H9 (cell line): ENCODE results near the gene EPGN. TPM values are rescaled to one million over a fixed set of nuclear protein-coding genes. Genes with fewer than 3 reads are reported as not detected.

ENCODE experiments used
- DNase-seq: peaks from one replicate; pipeline ENCODE4 v3.0.0-alpha.2; 2017
- H2AFZ ChIP-seq: one replicate; pipeline ENCODE4 v1.6.1; 2013; ENCODE audit warnings: mild to moderate bottlenecking, low read length, control low read depth, moderate library complexity
- H2AK5ac ChIP-seq: 2 replicates; pipeline ENCODE4 v1.6.1; 2013; ENCODE audit warnings: low read length, control low read depth, mixed read lengths; ENCODE audit not compliant: insufficient read length
- H2BK120ac ChIP-seq: one replicate; pipeline ENCODE4 v1.6.1; 2013; ENCODE audit warnings: low read depth, mild to moderate bottlenecking, low read length, control low read depth, inconsistent platforms; ENCODE audit not compliant: poor library complexity, severe bottlenecking
- H2BK12ac ChIP-seq: 2 replicates; pipeline ENCODE4 v1.6.1; 2013; ENCODE audit warnings: low read length, control low read depth, mixed read lengths, low read depth; ENCODE audit not compliant: insufficient read length
- H2BK15ac ChIP-seq: 2 replicates; pipeline ENCODE4 v1.6.1; 2013; ENCODE audit warnings: low read depth, low read length, control low read depth
- H2BK20ac ChIP-seq: one replicate; pipeline ENCODE4 v1.6.1; 2013; ENCODE audit warnings: low read depth, mild to moderate bottlenecking, low read length, control low read depth, inconsistent platforms; ENCODE audit not compliant: poor library complexity, severe bottlenecking
- H2BK5ac ChIP-seq: 2 replicates; pipeline ENCODE4 v1.6.1; 2013; ENCODE audit warnings: low read length, control low read depth, mixed read lengths; ENCODE audit not compliant: insufficient read length
- H3K14ac ChIP-seq: 2 replicates; pipeline ENCODE4 v1.6.1; 2013; ENCODE audit warnings: low read length, control low read depth; ENCODE audit not compliant: insufficient read depth
- H3K18ac ChIP-seq: 2 replicates; pipeline ENCODE4 v1.6.1; 2013; ENCODE audit warnings: low read depth, mild to moderate bottlenecking, mixed read lengths, low read length, control low read depth; ENCODE audit not compliant: insufficient read length
- H3K23ac ChIP-seq: 2 replicates; pipeline ENCODE4 v1.6.1; 2013; ENCODE audit warnings: low read length, control low read depth, mixed read lengths, low read depth; ENCODE audit not compliant: insufficient read length
- H3K23me2 ChIP-seq: 2 replicates; pipeline ENCODE4 v1.6.1; 2013; ENCODE audit warnings: low read depth, mild to moderate bottlenecking, mixed read lengths, low read length, control low read depth; ENCODE audit not compliant: insufficient read length, poor library complexity, severe bottlenecking
- H3K27ac ChIP-seq: 2 replicates; pipeline ENCODE4 v1.5.1; 2013; ENCODE audit warnings: low read length, control low read depth, mixed read lengths, low read depth; ENCODE audit not compliant: insufficient read length
- H3K27me3 ChIP-seq: 2 replicates; pipeline ENCODE4 v1.6.1; 2013; ENCODE audit warnings: low read length, control low read depth, inconsistent platforms; ENCODE audit not compliant: insufficient read depth
- H3K4ac ChIP-seq: 2 replicates; pipeline ENCODE4 v1.6.1; 2013; ENCODE audit warnings: low read depth, mild to moderate bottlenecking, control low read depth, inconsistent platforms, low read length, moderate library complexity
- H3K4me1 ChIP-seq: 2 replicates; pipeline ENCODE4 v1.6.1; 2013; ENCODE audit warnings: low read length, control low read depth, inconsistent platforms; ENCODE audit not compliant: insufficient read depth
- H3K4me2 ChIP-seq: 2 replicates; pipeline ENCODE4 v1.6.1; 2013; ENCODE audit warnings: low read length, control low read depth, mixed read lengths; ENCODE audit not compliant: insufficient read length, insufficient read depth
- H3K56ac ChIP-seq: 2 replicates; pipeline ENCODE4 v1.6.1; 2013; ENCODE audit warnings: low read depth, mild to moderate bottlenecking, mixed read lengths, low read length, control low read depth; ENCODE audit not compliant: insufficient read length
- H3K79me1 ChIP-seq: 2 replicates; pipeline ENCODE4 v1.6.1; 2013; ENCODE audit warnings: low read depth, mild to moderate bottlenecking, moderate library complexity, low read length, control low read depth, inconsistent platforms; ENCODE audit not compliant: insufficient read depth, poor library complexity, severe bottlenecking
- H3K79me2 ChIP-seq: 2 replicates; pipeline ENCODE4 v1.6.1; 2013; ENCODE audit warnings: low read length, control low read depth, inconsistent platforms; ENCODE audit not compliant: insufficient read depth
- H3K9ac ChIP-seq: 2 replicates; pipeline ENCODE4 v1.6.1; 2013; ENCODE audit warnings: low read length, control low read depth, mixed read lengths; ENCODE audit not compliant: insufficient read length; ENCODE audit errors: extremely low read depth
- H3K9me3 ChIP-seq: one replicate; pipeline ENCODE4 v1.6.1; 2013; ENCODE audit warnings: low read depth, low read length, inconsistent platforms; ENCODE audit not compliant: control insufficient read depth
- H3T11ph ChIP-seq: one replicate; pipeline ENCODE4 v1.6.1; 2013; ENCODE audit warnings: mild to moderate bottlenecking, low read length, control low read depth, inconsistent platforms
- H4K20me1 ChIP-seq: one replicate; pipeline ENCODE4 v1.6.1; 2013; ENCODE audit not compliant: control insufficient read depth, insufficient read length, insufficient read depth
- H4K5ac ChIP-seq: 2 replicates; pipeline ENCODE4 v1.6.1; 2013; ENCODE audit warnings: low read depth, mild to moderate bottlenecking, mixed read lengths, low read length, control low read depth; ENCODE audit not compliant: insufficient read length
- H4K8ac ChIP-seq: replicated peaks from 2 replicates; pipeline ENCODE4 v1.6.1; 2013; ENCODE audit warnings: low read length, control low read depth, mixed read lengths, low read depth; ENCODE audit not compliant: insufficient read length
- H4K91ac ChIP-seq: 2 replicates; pipeline ENCODE4 v1.6.1; 2013; ENCODE audit warnings: low read depth, mild to moderate bottlenecking, moderate library complexity, mixed read lengths, low read length, control low read depth; ENCODE audit not compliant: insufficient read length
- H3K27ac Mint-ChIP-seq, 3 experiments: 2 replicates in 2 of 3; 3 replicates in 1 of 3; pipeline ENCODE4 v1.8.0; 2020 to 2021; ENCODE audit warnings: mixed read lengths in 3 of 3, mild to moderate bottlenecking in 1 of 3, moderate library complexity in 1 of 3
- H3K27me3 Mint-ChIP-seq: 2 replicates; pipeline ENCODE4 v1.8.0; 2021; ENCODE audit warnings: low read depth, mild to moderate bottlenecking, moderate library complexity, mixed read lengths
- H3K36me3 Mint-ChIP-seq, 3 experiments: 2 replicates in 2 of 3; 3 replicates in 1 of 3; pipeline ENCODE4 v1.8.0; 2020 to 2021; ENCODE audit warnings: low read depth in 3 of 3, mixed read lengths in 3 of 3; ENCODE audit not compliant: insufficient read depth in 1 of 3
- H3K4me1 Mint-ChIP-seq, 2 experiments: 2 replicates each; pipeline ENCODE4 v1.8.0; 2020; ENCODE audit warnings: mixed read lengths in 2 of 2
- H3K4me3 Mint-ChIP-seq, 2 experiments: 2 replicates in 1 of 2; 3 replicates in 1 of 2; pipeline ENCODE4 v1.8.0; 2020 to 2021; ENCODE audit warnings: mild to moderate bottlenecking in 2 of 2, mixed read lengths in 2 of 2, moderate library complexity in 1 of 2
- H3K9me3 Mint-ChIP-seq, 2 experiments: 2 replicates in 1 of 2; 3 replicates in 1 of 2; pipeline ENCODE4 v1.8.0; 2020; ENCODE audit warnings: mild to moderate bottlenecking in 2 of 2, mixed read lengths in 2 of 2, moderate library complexity in 1 of 2
- CTCF ChIP-seq: fragments of 200-600 bp; sonication (generic); conservative IDR thresholded peaks from 3 replicates; pipeline ENCODE4 v1.8.0; 2021; ENCODE audit warnings: antibody characterized with exemption, mild to moderate bottlenecking
- WGBS: extraction: QIAGEN DNeasy Blood & Tissue Kit; methylation state at CpG from one replicate; pipeline ENCODE4 v1.1.7; 2013; ENCODE audit warnings: missing lambda C conversion rate, low lambda C conversion rate, mixed read lengths; ENCODE audit not compliant: insufficient read length; ENCODE audit errors: extremely low coverage; 5-methylcytosine and 5-hydroxymethylcytosine counted together
- total RNA-seq: library from RNA; stranded (reverse); gene quantifications from 2 replicates; pipeline ENCODE4 v1.2.1, GENCODE V29; 2021

EPGN gene
- total RNA-seq, 1 experiment from 2014 or later = not detected

GRCh38 chr4:74318276-74318675 lies 10.0 kb downstream of the EPGN start:
- Histone ChIP-seq H4K91ac (no peak overlapping the region), H3K4me2 (no peak overlapping the region), H3K18ac (no peak overlapping the region), H2BK12ac (no peak overlapping the region), H3K14ac (no peak overlapping the region), H3T11ph (no peak overlapping the region), H3K9ac (no peak overlapping the region), H3K4ac (no peak overlapping the region), H3K23me2 (no peaks in the 10 kb centered on the region), H2BK20ac (no peak overlapping the region), H3K56ac (no peak overlapping the region), H3K79me1 (no peaks in the 10 kb centered on the region), H4K5ac (no peak overlapping the region), H3K79me2 (no peaks in the 10 kb centered on the region), H3K27ac (no peak overlapping the region), H2BK5ac (no peak overlapping the region), H2BK15ac (no peak overlapping the region), H3K4me1 (peaks cover 3% of the 10 kb centered on the region; the same call in 1 of the 2 replicates), H2BK120ac (no peak overlapping the region), H3K27me3 (no peaks in the 10 kb centered on the region), H4K8ac (no peak overlapping the region), H2AFZ (no peak overlapping the region), H2AK5ac (no peak overlapping the region), H3K9me3 (no peaks in the 10 kb centered on the region), H4K20me1 (no peaks in the 10 kb centered on the region), H3K23ac (no peak overlapping the region)
- WGBS = no CpG with 5 or more reads among the region's 2 CpGs
- Mint-ChIP-seq H3K36me3 (no peaks in the 10 kb centered on the region), H3K27ac (no peak overlapping the region), H3K9me3 (no peaks in the 10 kb centered on the region; a peak in 1 of 5 replicates), H3K4me3 (no peak overlapping the region), H3K4me1 (peaks cover 9 to 13% of the 10 kb centered on the region in 2 experiments), H3K27me3 (no peaks in the 10 kb centered on the region)
- no peak for DNase-seq
- no peak for TF ChIP-seq CTCF
